ENCODE results near the gene GPR107. TPM values are rescaled to one million over a fixed set of nuclear protein-coding genes. Genes with fewer than 3 reads are reported as not detected.

The GPR107 gene
- total RNA-seq, 1 experiment from 2014 or later: 47.1 TPM

DNA sequence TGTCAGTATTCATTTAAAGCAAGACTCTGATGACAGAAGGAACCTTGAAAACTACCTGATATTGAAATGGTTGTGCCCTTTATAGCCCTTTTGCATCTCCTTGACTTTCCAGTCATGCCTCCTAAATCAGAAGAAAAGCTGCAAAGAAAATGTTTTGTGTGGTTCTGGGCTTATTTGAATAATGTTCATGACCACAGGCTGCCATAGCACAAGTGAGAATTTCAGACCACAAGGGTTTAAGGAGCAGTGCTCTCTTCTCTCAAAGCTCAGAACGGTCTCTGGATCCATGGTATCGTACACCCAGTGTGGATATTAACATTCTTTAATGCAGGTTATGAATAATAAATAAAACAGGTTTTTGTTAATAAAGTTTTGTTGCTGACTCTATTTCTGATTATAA lies 54.2 kb downstream of the GPR107 start:
- ChIA-PET CTCF (interaction anchor here (0.5 kb wide), 1 partner anchor 248 kb away, joined by 5 read pairs; no protein-coding TSS in a partner anchor), POLR2A (ENCODE audit: low non-redundant PET) (no interaction called here)
- no peak overlapping the region for H3K27ac ChIP-seq (ENCODE audit: low read depth, low read length, poor library complexity, severe bottlenecking)
- no peak for DNase-seq (ENCODE audit: low spot score)
- no peaks in the 10 kb centered on the region for H3K9me3 ChIP-seq (ENCODE audit: low read depth, low read length, poor library complexity, severe bottlenecking)
- intact Hi-C loops (cut with micrococcal nuclease; ENCODE audit: unreplicated experiment): loop anchor here (2.0 to 5.0 kb wide), 2 partner anchors 226 to 235 kb away; no protein-coding TSS in a partner anchor
- H3K27me3 ChIP-seq (replicated peaks; ENCODE audit: insufficient read depth, low read depth, low read length, poor library complexity): no peaks in the 10 kb centered on the region
- H3K4me3 ChIP-seq (ENCODE audit: low read depth, low read length, poor library complexity, severe bottlenecking): no peak overlapping the region
- peaks cover 24% of the 10 kb centered on the region for H3K36me3 ChIP-seq (ENCODE audit: insufficient read depth, low read length, poor library complexity, severe bottlenecking)
- no peak for TF ChIP-seq EZH2 (IDR thresholded peaks at IDR 0.05; ENCODE audit: borderline replicate concordance, low read depth, low read length, poor library complexity, severe bottlenecking)
- TF ChIP-seq, protein P1, sequence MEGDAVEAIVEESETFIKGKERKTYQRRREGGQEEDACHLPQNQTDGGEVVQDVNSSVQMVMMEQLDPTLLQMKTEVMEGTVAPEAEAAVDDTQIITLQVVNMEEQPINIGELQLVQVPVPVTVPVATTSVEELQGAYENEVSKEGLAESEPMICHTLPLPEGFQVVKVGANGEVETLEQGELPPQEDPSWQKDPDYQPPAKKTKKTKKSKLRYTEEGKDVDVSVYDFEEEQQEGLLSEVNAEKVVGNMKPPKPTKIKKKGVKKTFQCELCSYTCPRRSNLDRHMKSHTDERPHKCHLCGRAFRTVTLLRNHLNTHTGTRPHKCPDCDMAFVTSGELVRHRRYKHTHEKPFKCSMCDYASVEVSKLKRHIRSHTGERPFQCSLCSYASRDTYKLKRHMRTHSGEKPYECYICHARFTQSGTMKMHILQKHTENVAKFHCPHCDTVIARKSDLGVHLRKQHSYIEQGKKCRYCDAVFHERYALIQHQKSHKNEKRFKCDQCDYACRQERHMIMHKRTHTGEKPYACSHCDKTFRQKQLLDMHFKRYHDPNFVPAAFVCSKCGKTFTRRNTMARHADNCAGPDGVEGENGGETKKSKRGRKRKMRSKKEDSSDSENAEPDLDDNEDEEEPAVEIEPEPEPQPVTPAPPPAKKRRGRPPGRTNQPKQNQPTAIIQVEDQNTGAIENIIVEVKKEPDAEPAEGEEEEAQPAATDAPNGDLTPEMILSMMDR (conservative IDR thresholded peaks at IDR 0.05; ENCODE audit: low read depth, low read length): no peak
- no peaks in the 10 kb centered on the region for H3K4me1 ChIP-seq (ENCODE audit: insufficient read depth, low read length, poor library complexity, severe bottlenecking)
- BruUV-seq (replicated peaks): no TSS peak

DNA sequence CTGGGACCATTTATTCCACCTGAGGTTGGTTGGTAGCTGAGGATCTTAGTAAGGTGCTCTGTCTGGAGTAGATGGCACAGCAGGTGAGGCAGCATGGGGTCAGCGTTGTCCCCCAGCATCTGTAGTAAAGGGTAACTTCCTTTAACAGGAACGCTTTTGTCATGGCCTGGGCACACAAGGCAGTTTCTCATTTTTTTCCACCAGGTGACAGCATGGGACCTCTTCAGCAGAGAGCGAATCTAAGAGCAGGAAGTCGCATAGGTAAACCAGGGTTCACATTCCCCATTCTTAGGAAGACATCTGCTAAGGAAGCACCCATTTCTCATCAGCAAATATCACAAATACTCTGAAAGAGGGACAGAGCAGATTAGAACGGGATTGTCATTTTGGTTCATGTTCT lies 56.5 kb downstream of the GPR107 start:
- H3K27me3 ChIP-seq (replicated peaks; ENCODE audit: insufficient read depth, low read depth, low read length, poor library complexity): no peaks in the 10 kb centered on the region
- no peak overlapping the region for H3K27ac ChIP-seq (ENCODE audit: low read depth, low read length, poor library complexity, severe bottlenecking)
- no peaks in the 10 kb centered on the region for H3K9me3 ChIP-seq (ENCODE audit: low read depth, low read length, poor library complexity, severe bottlenecking)
- no TSS peak for BruUV-seq (replicated peaks)
- H3K36me3 ChIP-seq (ENCODE audit: insufficient read depth, low read length, poor library complexity, severe bottlenecking): peaks cover 19% of the 10 kb centered on the region
- TF ChIP-seq, protein P1 (conservative IDR thresholded peaks at IDR 0.05; ENCODE audit: low read depth, low read length): 0 out of 2 replicates have a peak, but pooled peaks have one; percentile 19
- no peak for TF ChIP-seq EZH2 (IDR thresholded peaks at IDR 0.05; ENCODE audit: borderline replicate concordance, low read depth, low read length, poor library complexity, severe bottlenecking)
- no peak for DNase-seq (ENCODE audit: low spot score)
- no peaks in the 10 kb centered on the region for H3K4me1 ChIP-seq (ENCODE audit: insufficient read depth, low read length, poor library complexity, severe bottlenecking)
- no peak overlapping the region for H3K4me3 ChIP-seq (ENCODE audit: low read depth, low read length, poor library complexity, severe bottlenecking)
- intact Hi-C loops (cut with micrococcal nuclease; ENCODE audit: unreplicated experiment): no loop called here
- CTCF ChIA-PET: interaction anchor here (1.2 kb wide), 1 partner anchor 126 kb away, joined by 3 read pairs; no protein-coding TSS in a partner anchor
- POLR2A ChIA-PET (ENCODE audit: low non-redundant PET): interaction anchor here (0.5 kb wide), 1 partner anchor 1090 kb away, joined by 9 read pairs; no protein-coding TSS in a partner anchor

DNA sequence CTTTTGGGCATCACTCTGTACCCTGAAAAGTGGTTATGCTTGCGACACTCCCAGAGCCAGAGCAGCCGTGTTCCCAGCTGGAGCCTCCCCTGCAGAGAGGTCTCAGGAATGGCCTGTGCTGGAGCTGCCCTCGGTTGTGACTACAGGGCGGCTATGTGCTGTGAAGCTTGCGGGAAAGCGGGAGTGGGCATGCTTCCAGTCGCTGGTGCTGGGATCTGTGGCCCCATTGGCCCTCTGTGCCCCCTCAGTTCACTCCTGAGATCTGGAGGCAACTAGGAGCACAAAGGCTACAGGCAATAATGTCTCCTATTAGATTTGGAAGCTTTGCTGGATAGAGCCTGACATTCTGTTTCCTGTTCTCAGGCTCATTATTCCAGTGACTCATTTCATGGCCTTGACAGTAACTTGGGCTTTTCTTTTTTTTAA lies 56.9 kb downstream of the GPR107 start:
- Histone ChIP-seq H3K9me3 (ENCODE audit: low read depth, low read length, poor library complexity, severe bottlenecking) (no peaks in the 10 kb centered on the region), H3K27me3 (replicated peaks; ENCODE audit: insufficient read depth, low read depth, low read length, poor library complexity) (no peaks in the 10 kb centered on the region), H3K4me3 (ENCODE audit: low read depth, low read length, poor library complexity, severe bottlenecking) (no peak overlapping the region), H3K27ac (ENCODE audit: low read depth, low read length, poor library complexity, severe bottlenecking) (no peak overlapping the region), H3K4me1 (ENCODE audit: insufficient read depth, low read length, poor library complexity, severe bottlenecking) (no peaks in the 10 kb centered on the region), H3K36me3 (ENCODE audit: insufficient read depth, low read length, poor library complexity, severe bottlenecking) (peaks cover 19% of the 10 kb centered on the region)
- TF ChIP-seq, protein P1 (conservative IDR thresholded peaks at IDR 0.05; ENCODE audit: low read depth, low read length): no peak
- no peak for TF ChIP-seq EZH2 (IDR thresholded peaks at IDR 0.05; ENCODE audit: borderline replicate concordance, low read depth, low read length, poor library complexity, severe bottlenecking)
- BruUV-seq (replicated peaks): no TSS peak
- ChIA-PET CTCF (interaction anchor here (1.2 kb wide), 1 partner anchor 125 kb away, joined by 3 read pairs; no protein-coding TSS in a partner anchor), POLR2A (ENCODE audit: low non-redundant PET) (interaction anchor here (0.5 kb wide), 1 partner anchor 1091 kb away, joined by 9 read pairs; no protein-coding TSS in a partner anchor)
- intact Hi-C loops (cut with micrococcal nuclease; ENCODE audit: unreplicated experiment): no loop called here
- peak; percentile 63 for DNase-seq (ENCODE audit: low spot score)
